HG03135 (cell line): ENCODE data around the gene PRR12.

ENCODE experiments used
- ATAC-seq: cut with Tn5 transposase; IDR thresholded peaks from one replicate; pipeline ENCODE4 v1.9.1; 2021; ENCODE audit warnings: mild to moderate bottlenecking, moderate library complexity; ENCODE audit not compliant: unreplicated experiment

The PRR12 gene

GRCh38 chr19:49590071-49590970, 661 bp upstream of the PRR12 start:
- no peak for ATAC-seq

GRCh38 chr19:49591731-49592485, 926 bp downstream of the PRR12 start:
- no peak for ATAC-seq

GRCh38 chr19:49592486-49593232, 1.7 kb downstream of the PRR12 start:
- ATAC-seq = no peak

DNA sequence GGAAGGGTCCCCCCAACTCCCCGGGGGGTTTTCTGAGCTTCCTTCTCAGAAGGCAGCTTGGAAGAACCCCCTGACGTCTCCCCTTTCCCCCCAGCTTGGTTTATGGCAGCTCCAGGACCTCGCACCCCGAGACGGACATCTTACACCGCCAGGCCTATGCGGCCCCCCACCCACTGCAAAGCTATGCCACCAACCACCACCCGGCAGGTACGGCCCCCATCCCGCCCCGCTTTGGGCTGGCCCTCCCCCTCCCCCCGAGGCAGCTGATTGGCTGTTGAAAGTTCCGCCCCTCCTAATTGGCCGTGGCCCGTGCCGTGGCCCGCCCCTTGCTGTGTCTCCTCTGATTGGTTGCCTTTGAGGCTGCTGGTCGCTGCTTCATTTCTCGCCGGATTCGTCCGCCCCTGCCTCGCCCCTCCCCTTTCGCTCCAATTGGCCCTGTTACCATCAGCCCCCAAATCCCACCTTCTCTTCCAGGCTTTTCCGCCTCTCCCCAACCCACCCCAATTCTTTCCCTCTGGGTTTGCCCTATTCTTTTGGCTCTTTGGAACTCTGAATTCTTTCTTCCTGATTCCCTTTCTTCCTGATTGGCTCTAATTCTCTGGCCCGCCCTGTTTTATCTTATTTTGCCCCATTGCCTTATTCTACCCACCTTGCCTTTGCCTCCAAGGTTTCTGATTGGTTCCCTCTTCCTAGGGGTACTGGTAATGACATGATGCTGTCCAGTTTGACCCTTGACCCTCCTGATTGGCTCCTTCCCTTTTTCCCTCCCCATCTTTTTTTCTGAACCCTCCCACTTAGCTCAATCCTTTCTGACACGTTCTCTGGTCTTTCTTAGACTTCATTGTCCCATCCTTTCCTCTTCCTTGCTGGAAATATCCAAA, 2.5 kb downstream of the PRR12 start:
- ATAC-seq = peak; percentile 45

- ATAC-seq = no peak
Observed at GRCh38 chr19:49594157-49594992, 3.4 kb downstream of the PRR12 start.

DNA sequence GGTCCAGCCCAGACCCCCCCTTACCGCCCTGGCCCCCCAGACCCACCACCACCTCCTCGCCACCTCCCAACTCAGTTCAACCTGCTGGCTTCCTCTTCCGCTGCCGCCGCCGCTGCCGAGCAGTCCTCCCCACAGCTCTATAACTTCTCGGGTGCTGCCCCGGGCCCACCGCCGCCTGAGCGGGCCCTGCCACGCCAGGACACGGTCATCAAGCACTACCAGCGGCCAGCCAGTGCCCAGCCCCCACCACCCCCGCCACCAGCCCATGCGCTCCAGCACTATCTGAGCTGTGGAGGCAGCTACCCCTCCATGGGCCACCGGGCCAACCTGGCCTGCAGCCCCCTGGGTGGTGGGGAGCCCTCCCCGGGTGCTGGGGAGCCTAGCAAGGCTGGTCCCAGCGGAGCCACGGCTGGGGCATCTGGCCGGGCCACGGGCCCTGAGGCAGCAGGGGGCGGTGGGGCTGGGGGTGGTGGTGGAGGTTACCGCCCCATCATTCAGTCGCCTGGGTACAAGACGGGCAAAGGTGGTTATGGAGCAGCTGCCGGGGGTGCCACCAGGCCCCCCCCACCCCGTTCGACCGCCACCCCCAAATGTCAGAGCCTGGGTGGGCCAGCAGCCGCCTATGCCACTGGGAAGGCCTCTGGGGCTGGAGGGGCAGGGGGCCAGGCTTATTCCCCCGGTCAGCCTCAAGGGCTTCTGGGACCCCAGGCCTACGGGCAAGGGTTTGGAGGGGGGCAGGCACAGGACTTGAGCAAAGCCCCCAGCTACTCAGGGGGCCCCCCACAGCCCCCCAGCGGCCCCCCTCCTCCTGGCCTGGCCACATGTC, 4.2 kb downstream of the PRR12 start:
- no peak for ATAC-seq

DNA sequence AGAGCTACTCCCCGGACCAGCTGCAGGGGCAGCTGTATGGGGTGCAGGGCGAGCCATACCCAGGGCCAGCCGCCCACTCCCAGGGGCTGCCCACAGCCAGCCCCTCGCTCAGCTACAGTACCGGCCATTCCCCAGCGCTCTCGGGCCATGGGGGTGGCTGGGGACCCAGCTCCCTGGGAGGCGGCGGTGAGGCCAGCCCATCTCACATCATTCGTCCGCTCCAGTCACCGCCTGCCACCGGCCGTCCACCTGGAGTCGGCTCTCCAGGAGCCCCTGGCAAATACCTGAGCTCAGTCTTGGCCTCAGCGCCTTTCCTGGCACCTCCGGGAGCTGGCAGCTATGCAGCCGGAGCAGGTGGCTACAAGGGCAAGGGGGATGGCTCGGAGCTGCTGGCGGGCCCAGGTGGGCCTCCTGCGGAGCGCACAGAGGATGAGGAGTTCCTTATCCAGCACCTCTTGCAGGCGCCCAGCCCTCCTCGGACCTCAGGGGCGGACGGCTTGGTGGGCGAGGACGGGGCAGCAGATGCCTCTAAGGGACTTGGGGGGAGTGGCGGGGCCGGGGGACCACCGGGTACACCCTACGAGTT, 4.9 kb downstream of the PRR12 start:
- no peak for ATAC-seq

- ATAC-seq = no peak
Observed at GRCh38 chr19:49596407-49596806, 5.4 kb downstream of the PRR12 start.

GRCh38 chr19:49596954-49597702, 6.1 kb downstream of the PRR12 start:
- no peak for ATAC-seq

DNA sequence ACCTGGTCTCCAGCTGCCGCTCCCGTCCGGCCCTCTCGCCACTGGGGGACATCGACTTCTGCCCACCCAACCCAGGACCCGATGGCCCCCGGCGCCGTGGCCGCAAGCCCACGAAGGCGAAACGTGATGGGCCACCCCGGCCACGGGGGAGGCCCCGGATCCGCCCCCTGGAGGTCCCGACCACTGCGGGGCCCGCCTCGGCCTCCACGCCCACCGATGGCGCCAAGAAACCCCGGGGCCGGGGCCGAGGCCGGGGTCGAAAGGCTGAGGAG, 6.7 kb downstream of the PRR12 start:
- no peak for ATAC-seq

DNA sequence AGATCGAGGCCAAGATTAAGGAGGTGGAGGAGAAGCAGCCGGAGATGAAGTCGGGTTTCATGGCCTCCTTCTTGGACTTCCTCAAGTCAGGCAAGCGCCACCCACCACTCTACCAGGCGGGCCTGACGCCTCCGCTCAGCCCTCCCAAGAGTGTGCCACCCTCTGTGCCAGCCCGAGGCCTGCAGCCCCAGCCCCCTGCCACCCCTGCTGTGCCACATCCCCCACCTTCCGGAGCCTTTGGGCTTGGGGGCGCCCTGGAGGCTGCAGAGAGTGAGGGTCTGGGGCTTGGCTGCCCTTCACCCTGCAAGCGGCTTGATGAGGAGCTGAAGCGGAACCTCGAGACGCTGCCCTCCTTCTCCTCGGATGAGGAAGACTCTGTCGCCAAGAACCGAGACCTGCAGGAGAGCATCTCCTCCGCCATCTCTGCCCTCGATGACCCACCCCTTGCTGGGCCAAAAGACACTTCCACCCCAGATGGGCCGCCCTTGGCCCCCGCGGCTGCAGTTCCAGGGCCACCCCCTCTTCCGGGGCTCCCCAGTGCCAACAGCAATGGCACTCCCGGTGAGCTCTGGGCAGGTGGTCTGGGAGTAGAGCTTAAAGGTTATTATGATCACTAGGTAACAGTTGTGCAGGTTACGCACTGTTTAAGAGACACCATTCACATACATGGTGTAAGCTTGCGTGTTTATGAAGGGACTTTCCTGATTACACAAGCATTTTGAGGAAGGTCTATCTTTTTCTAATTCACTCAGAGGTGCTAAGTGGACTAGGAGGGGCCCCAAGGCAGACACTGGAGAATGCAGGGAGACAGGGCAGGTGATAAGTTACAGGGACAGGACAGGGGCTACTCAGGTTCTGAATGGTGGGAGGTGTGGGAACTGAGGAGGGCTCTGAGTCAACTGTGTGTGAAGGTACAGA, 8.7 kb downstream of the PRR12 start:
- no peak for ATAC-seq

DNA sequence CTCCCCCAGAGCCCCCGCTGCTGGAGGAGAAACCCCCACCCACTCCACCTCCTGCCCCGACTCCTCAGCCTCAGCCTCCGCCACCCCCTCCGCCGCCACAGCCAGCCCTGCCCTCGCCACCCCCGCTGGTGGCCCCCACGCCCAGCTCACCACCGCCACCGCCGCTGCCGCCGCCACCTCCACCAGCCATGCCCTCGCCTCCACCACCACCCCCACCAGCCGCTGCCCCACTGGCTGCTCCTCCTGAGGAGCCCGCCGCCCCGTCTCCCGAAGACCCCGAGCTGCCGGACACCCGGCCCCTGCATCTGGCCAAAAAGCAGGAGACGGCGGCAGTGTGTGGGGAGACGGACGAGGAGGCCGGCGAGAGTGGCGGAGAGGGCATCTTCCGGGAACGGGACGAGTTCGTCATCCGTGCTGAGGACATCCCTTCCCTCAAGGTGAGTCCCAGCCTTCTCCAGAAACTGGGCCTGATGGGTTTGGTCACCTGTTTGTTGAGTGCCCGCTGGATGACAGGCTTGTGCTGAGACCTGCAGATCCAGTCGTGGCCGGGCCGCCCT, 10.6 kb downstream of the PRR12 start:
- ATAC-seq = no peak

DNA sequence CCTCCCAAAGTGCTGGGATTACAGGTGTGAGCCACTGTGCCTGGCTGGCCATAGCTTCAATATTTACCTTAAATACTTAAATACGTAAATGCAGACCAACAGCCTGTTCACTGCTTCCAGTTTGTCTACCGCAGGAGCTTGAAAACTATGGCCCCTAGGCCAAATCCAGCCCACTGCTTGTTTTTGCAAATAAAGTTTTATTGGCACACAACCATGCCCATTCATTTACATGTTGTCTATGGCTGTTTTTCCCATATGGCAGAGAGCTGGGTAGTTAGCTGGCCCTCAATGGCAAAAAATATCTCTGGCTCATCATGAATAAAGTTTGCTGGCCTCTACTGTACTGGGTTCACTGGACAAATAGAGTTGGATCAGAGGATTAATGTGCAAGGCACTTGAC, 11.8 kb downstream of the PRR12 start:
- no peak for ATAC-seq

DNA sequence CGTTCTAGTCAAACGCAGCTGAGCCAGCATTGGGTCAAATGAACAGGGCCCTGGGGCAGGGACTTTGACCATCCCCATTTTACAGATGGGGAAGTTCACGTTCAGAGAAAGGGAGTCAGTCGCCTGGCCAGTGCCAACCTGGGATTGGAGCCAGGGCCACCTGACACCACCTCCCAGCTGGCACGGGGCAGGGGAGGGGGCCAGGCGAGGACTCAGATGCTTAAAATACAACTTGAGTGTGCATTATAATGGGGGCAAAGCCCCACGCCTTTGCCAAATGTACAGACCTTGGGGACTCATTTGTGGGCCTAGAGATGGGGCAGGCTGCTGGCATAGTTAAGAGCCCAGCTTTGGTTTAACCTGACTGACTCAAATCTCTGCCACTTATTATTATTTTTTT, 14.6 kb downstream of the PRR12 start:
- no peak for ATAC-seq

DNA sequence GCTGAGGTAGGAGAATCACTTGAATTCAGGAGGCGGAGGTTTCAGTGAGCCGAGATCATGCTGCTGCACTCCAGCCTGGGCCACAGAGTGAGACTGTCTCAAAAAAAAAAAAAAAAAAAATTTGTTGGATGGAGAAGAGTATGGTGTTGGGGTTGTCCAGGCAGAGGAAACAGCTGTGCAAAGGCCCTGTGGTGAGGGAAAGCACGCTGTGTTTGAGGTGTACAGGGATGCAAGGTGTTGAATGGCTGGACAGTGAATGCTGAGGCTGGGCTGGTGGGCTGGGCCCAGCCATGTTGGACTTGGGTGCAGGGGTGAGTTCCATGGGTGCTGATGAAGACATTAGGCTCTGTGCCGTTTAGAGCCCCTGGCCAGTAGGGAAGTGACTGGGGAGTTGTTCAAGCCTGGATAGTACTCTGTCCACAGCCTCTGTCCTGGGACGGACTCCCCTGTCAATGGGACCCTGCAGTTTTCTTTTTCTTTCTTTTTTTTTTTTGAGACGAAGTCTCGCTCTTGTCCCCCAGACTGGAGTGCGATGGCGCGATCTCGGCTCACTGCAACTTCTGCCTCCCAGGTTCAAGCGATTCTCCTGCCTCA, 18.6 kb downstream of the PRR12 start:
- no peak for ATAC-seq

- no peak for ATAC-seq
Observed at GRCh38 chr19:49613374-49613773, 22.4 kb downstream of the PRR12 start.
